Measurements from ENCODE around the gene TJP3. TPM values are rescaled to one million over a fixed set of nuclear protein-coding genes. Genes with fewer than 3 reads are reported as not detected.
A peak's percentile ranks its signal among the peaks of the same experiment; 100 is the strongest.

TJP3 gene
- polyA plus RNA-seq, 1 donor from 2014 or later = 4.9 TPM

DNA sequence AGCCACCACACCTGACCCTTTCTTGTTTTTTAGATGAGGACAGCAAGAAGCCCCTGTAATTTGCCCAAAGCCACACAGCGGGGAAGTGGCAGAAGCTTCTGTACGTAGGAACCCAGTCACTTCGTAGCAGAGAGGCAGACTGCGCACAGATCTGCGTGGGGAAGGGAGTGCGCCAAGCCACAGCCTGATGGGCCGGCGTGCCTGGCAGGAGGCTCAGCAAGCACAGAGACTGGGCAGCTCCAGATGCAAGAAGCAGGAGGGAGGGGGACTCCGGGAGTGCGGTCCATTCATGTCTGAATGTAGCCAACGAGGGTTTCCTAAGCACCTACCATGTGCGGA, 347 bp upstream of the TJP3 start:
- Mint-ChIP-seq H3K4me3 (no peak overlapping the region), H3K4me1 (peaks cover 0 to 2% (median 0%) of the 10 kb centered on the region in 3 donors), H3K27ac (no peak overlapping the region), H3K36me3 (no peaks in the 10 kb centered on the region), H3K27me3 (peaks cover 12% of the 10 kb centered on the region), H3K9me3 (no peaks in the 10 kb centered on the region)

DNA sequence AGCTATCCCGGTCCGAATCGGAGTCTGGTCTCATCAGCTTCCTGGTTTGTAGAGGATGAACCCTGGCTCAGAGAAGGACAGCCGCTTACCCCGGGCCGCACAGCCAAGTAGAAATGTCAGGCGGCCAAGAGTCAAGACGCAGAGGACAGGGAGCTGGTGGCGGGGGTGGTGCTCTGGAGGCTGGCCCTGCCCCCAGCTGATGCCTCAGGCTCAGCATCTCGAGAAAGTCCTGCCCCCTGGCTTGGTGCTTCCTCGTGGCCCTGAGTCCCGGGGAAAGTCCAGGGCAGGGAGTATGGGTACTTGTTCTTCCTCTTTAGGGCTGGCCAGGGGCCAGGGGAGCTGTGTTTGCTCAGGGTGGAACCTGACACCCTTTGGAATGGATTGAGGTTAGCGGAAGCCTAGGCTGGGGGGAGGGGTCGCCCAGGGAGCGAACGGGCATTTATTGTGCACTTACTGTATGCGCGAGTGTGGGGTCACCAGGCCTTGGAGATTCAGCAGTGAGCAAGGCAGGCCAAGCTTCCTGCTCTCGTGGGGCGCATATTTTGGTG, 2.2 kb downstream of the TJP3 start:
- Mint-ChIP-seq H3K27ac (no peak overlapping the region), H3K27me3 (peaks cover 13% of the 10 kb centered on the region), H3K9me3 (no peaks in the 10 kb centered on the region), H3K4me1 (peaks cover 0 to 6% (median 2%) of the 10 kb centered on the region in 3 donors), H3K4me3 (peak overlapping the region in 1 of 4 donors; percentile 47), H3K36me3 (no peaks in the 10 kb centered on the region)

DNA sequence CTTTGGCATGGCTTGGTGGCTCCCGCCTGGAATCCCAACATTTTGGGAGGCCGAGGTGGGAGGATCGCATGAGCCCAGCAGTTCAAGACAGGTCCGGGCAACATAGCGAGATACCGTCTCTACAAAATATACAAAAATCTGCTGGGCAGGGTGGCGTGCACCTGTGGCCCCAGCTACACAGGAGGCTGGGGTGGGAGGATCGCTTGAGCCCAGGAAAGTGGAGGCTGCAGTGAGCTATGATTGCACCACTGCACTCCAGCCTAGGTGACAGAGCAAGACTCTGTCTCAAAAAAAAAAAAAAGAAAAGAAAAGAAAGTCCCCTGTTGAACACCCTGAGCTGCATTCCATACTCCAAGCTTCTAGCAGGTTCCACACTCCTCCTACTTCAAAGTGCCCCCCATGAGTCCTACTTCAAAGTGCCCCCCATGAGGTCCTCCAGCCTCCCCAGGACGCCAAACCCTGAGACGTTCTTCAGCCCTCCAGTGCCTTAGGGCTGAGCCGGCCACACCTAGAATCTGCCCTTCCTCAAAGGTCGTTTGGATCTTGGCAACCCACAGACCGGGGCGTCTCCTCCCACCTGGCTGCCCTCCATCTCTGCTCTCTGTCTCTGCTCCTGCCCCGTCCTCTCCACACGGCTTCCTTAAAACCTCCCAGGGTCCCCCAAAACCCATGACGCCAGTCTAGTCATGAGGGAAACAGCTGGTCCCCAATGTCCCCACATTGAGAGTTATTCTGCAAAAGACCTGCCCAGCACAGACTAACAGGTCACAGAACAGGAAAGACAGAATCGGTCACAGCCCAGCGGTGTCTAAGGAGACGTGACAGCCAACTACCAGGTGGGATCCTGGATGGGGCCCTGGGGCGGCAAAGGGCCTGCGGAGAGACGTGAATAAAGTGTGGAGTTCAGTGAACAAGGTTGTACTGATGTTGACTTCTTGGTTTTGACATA, 4.8 kb downstream of the TJP3 start:
- H3K36me3 Mint-ChIP-seq = no peaks in the 10 kb centered on the region
- no peak overlapping the region for H3K27ac Mint-ChIP-seq
- H3K9me3 Mint-ChIP-seq = no peaks in the 10 kb centered on the region
- H3K4me1 Mint-ChIP-seq = peaks cover 0 to 7% (median 0%) of the 10 kb centered on the region in 3 donors
- peaks cover 14% of the 10 kb centered on the region for H3K27me3 Mint-ChIP-seq
- no peak overlapping the region for H3K4me3 Mint-ChIP-seq

DNA sequence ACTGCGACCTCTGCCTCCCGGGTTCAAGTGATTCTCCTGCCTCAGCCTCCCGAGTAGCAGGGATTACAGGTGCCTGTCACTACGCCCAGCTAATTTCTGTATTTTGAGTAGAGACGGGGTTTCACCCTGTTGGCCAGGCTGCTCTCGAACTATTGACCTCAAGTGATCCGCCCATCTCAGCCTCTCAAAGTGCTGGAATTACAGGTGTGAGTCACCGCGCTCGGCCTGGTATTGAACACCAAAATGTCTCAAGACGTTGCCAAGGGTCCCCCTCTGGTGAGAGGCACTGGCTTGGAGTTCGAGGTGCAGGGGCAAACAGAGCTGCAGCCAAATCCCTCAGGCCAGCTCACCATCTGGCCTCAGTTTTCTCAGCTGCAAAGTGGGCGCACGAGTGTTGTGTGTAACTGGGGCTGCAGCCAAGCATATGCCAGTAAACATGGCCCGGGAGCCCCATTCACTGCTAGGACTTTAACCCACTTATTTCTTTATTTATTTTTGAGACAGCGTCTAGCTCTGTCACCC, 8.0 kb downstream of the TJP3 start:
- Mint-ChIP-seq H3K4me3 (no peak overlapping the region), H3K27ac (no peak overlapping the region), H3K9me3 (no peaks in the 10 kb centered on the region), H3K36me3 (no peaks in the 10 kb centered on the region), H3K4me1 (peaks cover 0 to 7% (median 0%) of the 10 kb centered on the region in 3 donors), H3K27me3 (peaks cover 17% of the 10 kb centered on the region)

DNA sequence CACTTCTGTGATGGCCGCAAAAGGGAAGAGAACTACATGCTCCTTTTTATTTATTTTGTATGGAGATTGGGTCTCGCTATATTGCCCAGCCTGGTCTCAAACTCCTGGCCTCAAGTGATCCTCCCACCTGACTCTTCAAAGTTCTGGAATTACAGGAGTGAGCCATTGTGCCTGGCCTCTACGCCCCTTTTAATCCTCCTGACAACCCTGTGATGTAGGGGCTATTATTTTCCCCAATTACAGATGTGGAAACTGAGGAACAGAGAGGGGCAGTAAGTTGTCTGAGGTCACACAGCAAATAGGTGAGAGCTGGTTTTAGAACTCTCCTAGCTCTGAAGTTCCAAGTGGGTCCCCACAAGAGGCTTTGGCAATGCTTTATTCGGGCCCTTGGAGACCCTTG, 11.7 kb downstream of the TJP3 start:
- no peaks in the 10 kb centered on the region for H3K9me3 Mint-ChIP-seq
- peaks cover 24% of the 10 kb centered on the region for H3K27me3 Mint-ChIP-seq
- H3K4me1 Mint-ChIP-seq = peaks cover 0 to 4% (median 3%) of the 10 kb centered on the region in 3 donors
- H3K27ac Mint-ChIP-seq = no peak overlapping the region
- no peaks in the 10 kb centered on the region for H3K36me3 Mint-ChIP-seq
- no peak overlapping the region for H3K4me3 Mint-ChIP-seq

DNA sequence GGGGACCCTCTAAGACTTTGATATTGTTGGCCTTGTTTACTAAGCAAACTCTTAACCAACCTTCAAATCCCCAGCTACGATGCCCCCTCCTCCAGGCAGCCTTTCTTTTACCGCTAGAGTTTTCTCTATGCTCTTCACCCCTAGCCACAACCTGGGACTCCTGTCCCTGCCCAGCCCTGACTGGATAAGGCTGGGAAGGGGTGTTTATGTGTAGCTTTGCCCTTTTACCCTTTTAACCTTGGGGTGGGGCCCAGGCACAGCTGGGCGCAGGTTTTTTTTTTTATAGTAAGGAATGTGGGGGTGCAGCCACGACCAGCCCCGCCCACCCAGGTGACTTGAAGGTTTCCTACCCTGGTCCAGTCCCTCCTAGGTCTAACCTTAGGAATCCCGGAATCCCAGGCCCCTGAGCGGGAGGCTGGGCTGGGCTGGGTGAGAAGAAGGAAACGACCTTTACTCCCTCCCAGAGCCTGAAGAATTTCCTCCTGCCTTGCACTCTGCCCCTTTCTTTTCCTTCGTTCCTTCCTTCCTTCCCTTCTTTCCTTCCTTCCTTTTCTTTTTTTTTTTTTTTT, 12.2 kb downstream of the TJP3 start:
- H3K36me3 Mint-ChIP-seq = no peaks in the 10 kb centered on the region
- H3K9me3 Mint-ChIP-seq = no peaks in the 10 kb centered on the region
- no peak overlapping the region for H3K27ac Mint-ChIP-seq
- peak overlapping the region in 1 of 4 donors; percentile 26 for H3K4me3 Mint-ChIP-seq
- H3K4me1 Mint-ChIP-seq = peaks cover 0 to 3% (median 3%) of the 10 kb centered on the region in 3 donors
- H3K27me3 Mint-ChIP-seq = peaks cover 25% of the 10 kb centered on the region

DNA sequence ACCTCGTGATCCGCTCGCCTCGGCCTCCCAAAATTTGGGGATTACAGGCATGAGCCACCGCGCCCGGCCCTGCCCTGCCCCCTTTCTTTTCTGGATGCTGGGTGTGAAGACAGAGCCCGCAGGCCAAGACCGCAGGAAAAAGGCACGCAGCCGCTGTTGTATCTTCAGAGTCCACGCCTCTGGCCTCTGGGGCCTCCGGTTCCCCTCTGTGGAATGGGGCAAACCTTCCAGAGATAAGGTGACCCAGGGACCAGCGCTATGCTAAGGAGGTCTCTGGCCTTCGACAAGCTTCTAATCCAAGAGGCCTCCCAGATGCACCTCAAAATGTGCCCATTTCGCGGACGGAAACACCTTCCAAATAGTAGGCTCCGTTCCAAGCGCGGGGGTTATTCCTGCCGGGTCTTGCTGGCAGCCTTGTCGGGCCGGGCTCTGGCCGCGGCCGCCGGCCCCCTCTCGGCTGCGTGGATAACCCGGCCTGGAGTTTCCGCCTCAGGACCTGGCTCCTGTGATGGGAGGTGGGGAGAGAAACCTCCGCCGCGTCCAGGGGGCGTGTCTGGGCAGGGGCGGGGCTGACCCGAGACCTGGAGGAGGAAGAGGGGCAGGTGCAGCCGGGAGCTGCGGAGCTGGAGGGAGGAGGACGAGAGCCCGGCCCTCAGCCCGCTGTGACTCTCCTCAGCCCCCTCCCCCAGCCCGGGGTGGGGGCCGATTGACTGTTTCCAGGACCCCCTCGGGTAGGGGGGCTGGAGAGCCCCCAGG, 13.1 kb downstream of the TJP3 start:
- H3K4me1 Mint-ChIP-seq = peaks cover 0 to 3% (median 3%) of the 10 kb centered on the region in 3 donors
- H3K4me3 Mint-ChIP-seq = peak overlapping the region in 3 of 4 donors; percentile 72 to 82 (median 72)
- H3K27me3 Mint-ChIP-seq = peaks cover 23% of the 10 kb centered on the region
- H3K27ac Mint-ChIP-seq = no peak overlapping the region
- H3K9me3 Mint-ChIP-seq = no peaks in the 10 kb centered on the region
- H3K36me3 Mint-ChIP-seq = no peaks in the 10 kb centered on the region

DNA sequence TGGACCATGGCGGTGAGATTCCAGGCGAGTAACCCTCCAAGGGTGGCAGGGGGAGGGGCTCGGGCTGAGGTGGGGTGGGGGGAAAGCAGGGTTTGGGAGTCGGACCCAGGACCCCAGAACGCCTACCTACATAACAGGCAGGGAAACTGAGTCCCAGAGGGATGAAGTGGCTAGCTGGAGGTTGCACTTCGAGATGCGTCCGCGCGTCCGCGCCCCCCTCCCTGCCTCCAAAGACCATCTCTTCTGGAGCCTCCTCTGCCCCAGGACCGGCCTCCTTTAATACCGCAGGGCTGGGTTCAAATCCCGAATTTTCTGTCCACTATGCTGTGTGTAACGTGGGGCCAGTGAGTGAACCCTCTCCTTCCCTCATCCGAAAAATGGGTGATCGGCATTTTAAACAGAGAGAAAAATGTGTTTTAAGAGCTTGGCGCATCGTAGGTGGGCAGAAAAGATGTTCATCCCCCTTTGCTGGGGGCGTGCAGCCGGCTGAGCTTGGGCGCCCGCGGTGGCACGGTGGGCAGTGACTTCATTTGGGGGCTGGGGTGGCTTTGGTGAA, 13.8 kb downstream of the TJP3 start:
- Mint-ChIP-seq H3K27ac (no peak overlapping the region), H3K4me1 (peaks cover 0 to 3% (median 3%) of the 10 kb centered on the region in 3 donors), H3K9me3 (no peaks in the 10 kb centered on the region), H3K4me3 (peak overlapping the region in 3 of 4 donors; percentile 72 to 83 (median 82)), H3K27me3 (peaks cover 21% of the 10 kb centered on the region), H3K36me3 (no peaks in the 10 kb centered on the region)

DNA sequence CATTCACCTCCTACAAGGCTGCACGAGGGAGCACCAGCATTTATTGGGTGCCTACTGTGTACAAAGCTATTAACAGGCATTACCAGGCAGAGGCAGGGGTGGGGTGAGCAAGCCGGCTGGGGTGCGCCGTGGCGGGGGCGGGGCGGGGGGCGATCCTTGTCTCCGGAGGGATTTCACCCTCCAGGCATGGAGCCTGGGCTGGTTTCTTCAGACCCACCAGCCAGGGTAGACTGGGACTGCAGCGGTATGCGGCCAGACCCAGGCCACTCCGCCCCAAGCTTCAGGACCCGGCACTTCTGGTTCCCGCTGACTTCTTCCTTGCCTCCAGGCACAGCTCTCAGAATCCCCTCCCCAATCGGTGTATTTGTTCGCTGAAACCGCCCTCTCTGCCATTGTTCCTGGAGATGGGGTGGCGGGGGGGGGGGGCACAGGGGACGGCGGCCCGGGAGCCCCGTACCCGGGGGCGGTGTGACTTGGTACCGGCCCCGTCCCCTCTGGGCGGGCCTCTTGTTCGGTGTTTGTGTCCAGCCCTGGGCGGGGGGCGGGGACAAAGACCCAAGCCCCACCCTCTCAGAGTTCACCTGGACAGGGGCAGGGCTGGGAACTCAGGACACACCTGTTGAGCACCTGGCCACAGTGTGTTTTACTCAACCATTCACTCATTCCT, 14.4 kb downstream of the TJP3 start:
- Mint-ChIP-seq H3K27ac (no peak overlapping the region), H3K36me3 (no peaks in the 10 kb centered on the region), H3K4me1 (peaks cover 0 to 3% (median 3%) of the 10 kb centered on the region in 3 donors), H3K4me3 (peak overlapping the region in 3 of 4 donors; percentile 72 to 83 (median 82)), H3K9me3 (no peaks in the 10 kb centered on the region), H3K27me3 (peaks cover 21% of the 10 kb centered on the region)

DNA sequence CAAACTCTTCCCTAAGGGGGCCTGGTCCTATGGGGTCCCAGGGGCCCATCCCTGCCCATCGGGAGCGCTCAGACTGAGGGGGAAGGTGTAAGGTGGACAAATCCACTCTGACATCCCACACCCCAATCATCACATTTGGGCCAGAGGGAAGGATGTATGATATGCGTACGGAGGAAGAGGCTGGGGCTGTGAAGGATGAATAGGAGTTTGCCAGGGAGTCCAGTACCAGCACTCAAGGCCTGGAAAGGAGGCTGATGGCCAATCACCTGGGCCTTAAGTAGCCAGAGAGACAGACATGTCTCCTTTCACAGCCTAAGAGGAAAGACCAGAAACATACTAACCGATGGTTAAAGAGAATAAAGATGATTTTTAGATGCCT, 14.9 kb downstream of the TJP3 start:
- peaks cover 0 to 3% (median 3%) of the 10 kb centered on the region in 3 donors for H3K4me1 Mint-ChIP-seq
- peaks cover 21% of the 10 kb centered on the region for H3K27me3 Mint-ChIP-seq
- no peaks in the 10 kb centered on the region for H3K36me3 Mint-ChIP-seq
- H3K27ac Mint-ChIP-seq = no peak overlapping the region
- peak overlapping the region in 1 of 4 donors; percentile 72 for H3K4me3 Mint-ChIP-seq
- H3K9me3 Mint-ChIP-seq = no peaks in the 10 kb centered on the region

DNA sequence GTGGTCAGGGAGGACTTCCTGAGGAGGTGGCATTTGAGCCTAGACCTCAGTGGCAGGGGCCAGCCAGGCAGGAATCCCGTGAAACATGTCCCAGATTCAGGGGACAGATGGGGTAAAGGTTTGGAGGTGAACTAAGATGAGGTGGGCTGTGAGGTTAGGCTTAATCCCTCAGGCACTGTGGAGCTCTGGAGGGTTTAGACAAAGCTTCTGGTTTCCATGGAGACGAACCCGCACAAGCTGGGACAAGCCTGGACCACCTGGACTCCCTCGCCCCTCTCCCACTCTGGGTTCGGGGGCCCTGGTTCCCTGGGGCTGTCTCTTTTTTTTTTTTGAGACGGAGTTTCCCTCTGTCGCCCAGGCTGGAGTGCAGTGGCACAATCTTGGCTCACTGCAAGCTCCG, 15.7 kb downstream of the TJP3 start:
- no peak overlapping the region for H3K27ac Mint-ChIP-seq

DNA sequence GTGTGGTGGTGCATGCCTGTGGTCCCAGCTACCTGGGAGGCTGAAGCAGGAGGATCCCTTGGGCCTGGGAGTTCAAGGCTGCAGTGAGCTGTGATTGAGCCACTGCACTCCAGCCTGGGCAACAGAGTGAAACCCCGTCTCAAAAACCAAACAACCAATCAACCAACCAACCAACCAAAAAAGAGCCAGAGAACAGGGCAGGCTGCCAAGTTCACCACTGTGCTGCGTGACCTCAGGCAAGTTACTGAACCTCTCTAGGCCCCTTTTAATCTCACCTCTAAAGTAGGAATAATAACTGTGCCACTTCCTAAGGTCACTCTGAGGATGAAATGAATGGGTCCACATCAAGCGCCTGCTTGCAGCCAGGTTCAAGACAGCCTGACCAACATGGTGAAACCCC, 16.9 kb downstream of the TJP3 start:
- H3K4me1 Mint-ChIP-seq = peaks cover 0 to 3% (median 3%) of the 10 kb centered on the region in 3 donors
- H3K27ac Mint-ChIP-seq = no peak overlapping the region
- H3K4me3 Mint-ChIP-seq = no peak overlapping the region
- H3K36me3 Mint-ChIP-seq = no peaks in the 10 kb centered on the region
- H3K27me3 Mint-ChIP-seq = peaks cover 16% of the 10 kb centered on the region
- no peaks in the 10 kb centered on the region for H3K9me3 Mint-ChIP-seq

More for the DNA sequence above, 15.7 kb downstream of the TJP3 start:
- Mint-ChIP-seq H3K36me3 (no peaks in the 10 kb centered on the region), H3K27me3 (peaks cover 21% of the 10 kb centered on the region), H3K9me3 (no peaks in the 10 kb centered on the region), H3K4me1 (peaks cover 0 to 3% (median 3%) of the 10 kb centered on the region in 3 donors), H3K4me3 (no peak overlapping the region)

DNA sequence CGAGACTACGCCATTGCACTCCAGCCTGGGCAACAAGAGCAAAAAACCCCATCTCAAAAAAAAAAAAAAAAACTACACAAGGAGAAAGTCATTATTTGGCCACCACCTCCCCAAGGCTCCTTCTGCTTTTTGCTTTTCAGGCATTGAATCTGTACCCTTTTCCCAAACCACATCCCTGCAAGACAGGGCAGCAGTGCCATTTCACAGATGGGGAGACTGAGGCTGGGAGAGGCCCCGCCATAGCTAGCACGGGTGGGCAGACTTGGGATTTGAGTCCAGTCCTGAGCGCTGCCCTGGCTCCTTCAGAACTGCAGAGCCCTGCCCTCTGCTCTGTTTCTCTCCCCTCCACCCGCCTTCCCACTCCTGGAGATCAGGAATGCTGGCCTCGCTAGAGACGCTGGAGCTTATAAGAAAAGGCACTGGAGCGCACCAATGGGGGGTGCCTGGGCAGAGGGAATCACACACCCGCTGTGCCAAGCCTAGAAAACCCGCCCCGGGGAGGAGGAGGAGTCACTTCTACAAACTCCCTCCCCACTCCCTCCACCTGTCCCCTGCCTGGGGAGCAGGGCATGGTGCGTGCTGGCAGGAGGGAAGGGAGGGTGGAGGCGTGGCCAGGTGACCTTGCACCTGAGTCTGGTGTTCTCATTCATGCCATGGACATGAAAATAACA, 17.6 kb downstream of the TJP3 start:
- peaks cover 2% of the 10 kb centered on the region for H3K36me3 Mint-ChIP-seq
- H3K4me3 Mint-ChIP-seq = no peak overlapping the region
- peaks cover 0 to 3% (median 3%) of the 10 kb centered on the region in 3 donors for H3K4me1 Mint-ChIP-seq
- no peaks in the 10 kb centered on the region for H3K9me3 Mint-ChIP-seq
- no peak overlapping the region for H3K27ac Mint-ChIP-seq
- peaks cover 11% of the 10 kb centered on the region for H3K27me3 Mint-ChIP-seq

Measured in IgD-negative memory B cell (primary cell).